Coronary artery (tissue), 2 donors: ENCODE results near the gene ARID1A.

Source experiments
- DNase-seq: peaks from one replicate; pipeline ENCODE4 v3.0.0-alpha.2; 2017; ENCODE audit warnings: low spot score
- H3K27ac ChIP-seq, 2 donors: fragments of 200-600 bp; sonication (generic); one replicate each; pipeline ENCODE4 v1.5.1; 2016 to 2019
- H3K4me3 ChIP-seq: fragments of 200-600 bp; sonication (generic); 2 replicates; pipeline ENCODE4 v1.5.1; 2016; ENCODE audit warnings: mild to moderate bottlenecking, moderate library complexity
- TF ChIP-seq, protein P1 (sequence below): fragments of 200-600 bp; sonication (generic); IDR thresholded peaks from one replicate; pipeline ENCODE4 v1.5.1; 2019; ENCODE audit warnings: antibody characterized with exemption

Gene ARID1A

DNA sequence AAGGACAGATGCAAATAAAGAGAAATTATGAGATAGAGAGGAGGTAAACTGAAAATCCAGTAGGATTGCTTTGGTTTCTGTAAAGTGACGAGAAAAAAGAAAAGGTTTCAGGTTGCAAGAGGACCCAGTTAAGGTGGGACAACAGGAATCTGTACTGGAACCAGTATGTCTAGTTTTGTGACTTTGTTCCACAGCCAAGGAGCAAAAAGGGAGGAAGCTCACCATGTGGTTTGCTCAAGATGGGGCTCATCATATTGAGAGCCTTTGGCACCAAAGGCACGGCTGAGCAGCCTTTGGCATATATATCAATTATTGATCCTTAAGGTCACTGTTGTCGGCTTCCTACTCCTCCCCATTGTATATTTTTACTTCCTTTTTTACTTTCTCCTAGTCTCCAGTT is 128.9 kb downstream of the ARID1A start:
- no peak overlapping the region for H3K27ac ChIP-seq
- DNase-seq: no peak
- TF ChIP-seq, protein P1, sequence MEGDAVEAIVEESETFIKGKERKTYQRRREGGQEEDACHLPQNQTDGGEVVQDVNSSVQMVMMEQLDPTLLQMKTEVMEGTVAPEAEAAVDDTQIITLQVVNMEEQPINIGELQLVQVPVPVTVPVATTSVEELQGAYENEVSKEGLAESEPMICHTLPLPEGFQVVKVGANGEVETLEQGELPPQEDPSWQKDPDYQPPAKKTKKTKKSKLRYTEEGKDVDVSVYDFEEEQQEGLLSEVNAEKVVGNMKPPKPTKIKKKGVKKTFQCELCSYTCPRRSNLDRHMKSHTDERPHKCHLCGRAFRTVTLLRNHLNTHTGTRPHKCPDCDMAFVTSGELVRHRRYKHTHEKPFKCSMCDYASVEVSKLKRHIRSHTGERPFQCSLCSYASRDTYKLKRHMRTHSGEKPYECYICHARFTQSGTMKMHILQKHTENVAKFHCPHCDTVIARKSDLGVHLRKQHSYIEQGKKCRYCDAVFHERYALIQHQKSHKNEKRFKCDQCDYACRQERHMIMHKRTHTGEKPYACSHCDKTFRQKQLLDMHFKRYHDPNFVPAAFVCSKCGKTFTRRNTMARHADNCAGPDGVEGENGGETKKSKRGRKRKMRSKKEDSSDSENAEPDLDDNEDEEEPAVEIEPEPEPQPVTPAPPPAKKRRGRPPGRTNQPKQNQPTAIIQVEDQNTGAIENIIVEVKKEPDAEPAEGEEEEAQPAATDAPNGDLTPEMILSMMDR: no peak
- no peak overlapping the region for H3K4me3 ChIP-seq

DNA sequence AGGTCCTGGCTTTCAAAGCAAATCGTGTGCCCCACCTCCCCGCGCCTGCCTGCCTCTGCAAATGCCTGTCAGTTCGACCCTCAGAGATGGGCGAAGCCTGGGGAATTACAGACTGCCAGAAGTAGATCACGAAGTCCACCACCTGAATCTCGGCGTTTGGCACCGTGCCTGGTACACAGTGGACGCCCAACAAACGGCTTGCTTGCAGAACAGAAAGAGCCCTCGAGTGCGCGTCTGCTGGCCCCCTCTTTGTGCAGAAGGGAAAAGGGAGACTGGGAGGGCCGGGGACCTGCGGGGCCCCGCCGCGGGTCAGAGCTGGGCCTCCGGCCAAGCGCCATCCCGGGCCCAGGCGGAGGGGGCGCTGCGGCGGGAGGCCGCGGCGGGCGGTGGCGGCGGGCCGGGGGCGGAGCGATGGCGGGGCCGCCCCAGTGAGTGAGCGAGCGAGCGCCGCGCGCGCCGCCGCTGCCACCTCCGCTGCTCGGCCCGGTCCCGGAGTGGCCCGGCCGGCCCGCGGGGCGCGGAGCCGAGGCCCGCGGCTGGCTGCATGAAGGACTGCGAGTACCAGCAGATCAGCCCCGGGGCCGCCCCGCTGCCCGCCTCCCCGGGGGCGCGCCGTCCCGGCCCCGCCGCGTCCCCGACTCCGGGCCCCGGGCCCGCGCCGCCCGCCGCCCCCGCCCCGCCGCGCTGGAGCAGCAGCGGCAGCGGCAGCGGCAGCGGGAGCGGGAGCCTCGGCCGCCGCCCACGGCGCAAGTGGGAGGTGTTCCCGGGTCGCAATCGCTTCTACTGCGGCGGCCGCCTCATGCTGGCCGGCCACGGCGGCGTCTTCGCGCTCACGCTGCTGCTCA is 130.7 kb downstream of the ARID1A start, which contains the start of gene ZDHHC18:
Gene ZDHHC18 (plus strand): TSS at position 428 of the 845 bp plus-strand sequence. CDS start 117 bp downstream, at position 545.
- TF ChIP-seq, protein P1: peak; percentile 42
- Histone ChIP-seq H3K4me3 (peak within 1 kb of the TSS; percentile 78), H3K27ac (peak within 1 kb of the TSS; percentile 78 to 96)
- DNase-seq: no peak

DNA sequence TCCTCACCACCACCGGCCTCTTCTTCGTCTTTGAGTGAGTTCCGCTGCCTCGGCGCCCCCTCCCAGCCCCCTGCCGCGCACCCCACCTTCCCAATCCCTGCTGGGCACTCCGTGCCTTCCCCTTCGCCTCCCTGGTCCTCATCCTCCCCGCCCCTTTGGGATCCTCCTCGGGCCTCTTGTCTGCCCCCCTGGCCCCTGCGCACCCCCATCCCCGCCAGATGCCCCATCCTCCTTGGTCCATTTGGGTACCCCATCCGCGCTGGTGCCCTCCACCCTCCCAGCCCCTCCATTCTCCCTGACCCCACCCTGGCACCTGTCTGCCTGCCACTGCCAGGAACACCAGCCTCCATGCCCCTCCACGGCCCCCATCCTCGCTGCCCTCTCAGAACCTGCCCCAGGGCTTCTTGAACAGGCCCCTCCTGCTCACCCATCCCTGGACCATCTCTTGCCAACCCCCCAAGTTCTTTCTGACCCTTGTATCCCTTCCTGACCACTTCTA is 131.3 kb downstream of the ARID1A start:
- TF ChIP-seq, protein P1: no peak
- H3K27ac ChIP-seq: peak overlapping the region; percentile 69 to 96
- H3K4me3 ChIP-seq: peak overlapping the region; percentile 78
- no peak for DNase-seq

DNA sequence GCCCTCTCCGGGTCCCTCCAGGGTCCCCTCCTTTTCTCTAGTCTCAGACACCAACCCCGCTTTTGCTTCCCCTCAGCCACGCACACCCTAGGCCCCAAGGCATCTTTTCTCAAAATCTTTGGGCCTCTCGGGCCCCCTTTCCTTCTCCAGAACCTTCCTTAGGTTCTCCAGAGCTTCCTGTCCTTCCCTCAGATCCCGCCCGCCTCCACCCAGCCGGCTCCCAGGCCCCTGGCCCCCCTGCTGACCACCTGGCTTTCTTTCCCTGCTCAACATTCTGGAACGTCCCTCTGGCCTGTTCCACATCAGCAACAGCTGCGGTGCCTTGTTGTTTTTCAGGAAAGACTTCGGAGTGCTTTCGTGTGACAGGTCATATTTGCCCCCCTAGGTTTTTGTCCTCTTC is 131.8 kb downstream of the ARID1A start:
- Histone ChIP-seq H3K27ac (peak overlapping the region; percentile 69 to 96), H3K4me3 (peak overlapping the region; percentile 78)
- TF ChIP-seq, protein P1: no peak
- no peak for DNase-seq

DNA sequence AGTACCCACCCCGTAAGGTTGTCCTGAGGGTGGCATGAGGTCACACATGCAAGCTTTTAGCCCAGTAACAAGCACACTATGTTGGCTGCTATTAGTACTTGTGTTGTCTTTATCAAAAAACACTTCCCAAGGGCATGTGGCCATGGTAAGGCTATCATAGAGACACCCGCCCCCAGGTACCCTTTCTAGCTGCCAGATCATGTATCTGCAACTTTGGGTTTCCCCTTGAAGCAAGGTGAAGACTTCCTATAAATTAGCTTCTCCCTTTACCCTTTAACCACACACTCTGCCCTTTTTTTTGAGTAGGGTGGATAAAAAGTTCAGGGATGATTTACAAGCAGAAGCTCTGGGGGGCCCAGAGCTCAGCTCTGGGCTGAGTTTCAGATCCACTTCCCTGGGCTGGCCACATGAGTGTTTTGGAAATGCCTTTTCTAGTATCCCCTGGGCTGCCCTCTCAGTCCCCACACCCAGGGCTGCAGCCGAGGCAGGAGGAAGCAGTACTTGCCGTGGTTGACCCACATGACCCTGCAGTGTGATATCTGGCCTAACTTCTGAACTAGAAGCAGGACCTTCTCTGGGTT is 132.7 kb downstream of the ARID1A start:
- peak overlapping the region; percentile 78 for H3K4me3 ChIP-seq
- DNase-seq: no peak
- TF ChIP-seq, protein P1: no peak
- no peak overlapping the region for H3K27ac ChIP-seq

DNA sequence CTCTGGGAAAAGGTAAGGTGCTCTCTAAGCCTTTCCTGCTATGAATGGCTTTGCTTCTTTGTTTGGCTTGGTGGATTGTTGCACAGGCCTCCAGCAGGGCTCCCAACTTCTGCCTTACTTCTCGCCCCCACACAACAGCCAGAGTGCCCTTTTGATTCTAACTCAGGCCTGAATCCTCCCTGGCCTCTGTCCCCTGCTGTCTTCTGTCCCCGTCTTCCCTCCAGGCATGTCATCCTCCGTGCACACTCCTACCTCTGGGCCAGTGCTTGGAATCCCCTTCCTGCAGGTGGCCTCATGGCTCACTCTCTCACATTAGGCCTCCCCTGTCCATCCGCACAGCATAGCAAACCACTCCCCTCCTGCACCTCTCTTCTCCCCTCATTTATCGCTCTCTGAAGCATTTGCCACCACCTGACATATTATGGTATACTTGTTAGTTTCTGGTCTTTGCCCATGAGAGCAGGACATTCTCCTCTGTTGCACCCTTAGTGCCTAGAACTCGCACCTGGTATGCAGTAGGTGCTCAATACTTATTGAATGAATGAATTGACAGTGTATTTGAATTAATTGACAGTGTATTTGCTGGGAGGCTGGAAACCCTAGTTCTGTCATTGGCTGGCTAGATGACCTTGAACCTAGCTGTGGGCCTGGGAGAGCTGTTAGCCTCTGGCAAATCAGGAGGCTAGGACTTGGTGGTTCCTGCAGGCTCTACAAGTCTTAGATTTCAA is 133.5 kb downstream of the ARID1A start:
- H3K4me3 ChIP-seq: peak overlapping the region; percentile 78

More for the DNA sequence above, 133.5 kb downstream of the ARID1A start:
- H3K27ac ChIP-seq: no peak overlapping the region
- TF ChIP-seq, protein P1: no peak
- no peak for DNase-seq
